DMS114 treated with DMSO at 0.1 percent for 48 hours (cell line): ENCODE results near the gene VSTM2A.

Source experiments
- DNase-seq: peaks from one replicate; lab custom pipeline; 2025; ENCODE audit not compliant: unreplicated experiment; lab: John Stamatoyannopoulos, UW

Gene VSTM2A

DNA sequence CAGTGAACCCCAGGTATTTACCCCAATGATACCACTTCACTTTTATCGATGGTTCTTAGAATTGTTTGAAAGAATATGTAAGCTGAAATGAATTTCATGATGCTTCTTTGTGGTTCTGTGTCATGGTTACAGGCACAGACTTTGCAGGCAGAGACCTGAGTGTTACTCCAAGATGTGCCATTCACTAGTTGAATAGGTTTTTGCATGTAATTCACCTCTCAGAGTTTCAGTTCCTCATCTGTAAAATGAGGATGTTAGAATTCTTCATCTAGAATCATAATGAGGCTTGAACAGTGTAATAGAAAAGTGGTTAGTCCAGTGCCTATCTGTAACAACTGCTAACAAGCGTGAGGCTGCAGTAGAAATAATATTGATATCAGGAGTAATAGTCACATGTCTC, 54.6 kb downstream of the VSTM2A start:
- no peak for DNase-seq

DNA sequence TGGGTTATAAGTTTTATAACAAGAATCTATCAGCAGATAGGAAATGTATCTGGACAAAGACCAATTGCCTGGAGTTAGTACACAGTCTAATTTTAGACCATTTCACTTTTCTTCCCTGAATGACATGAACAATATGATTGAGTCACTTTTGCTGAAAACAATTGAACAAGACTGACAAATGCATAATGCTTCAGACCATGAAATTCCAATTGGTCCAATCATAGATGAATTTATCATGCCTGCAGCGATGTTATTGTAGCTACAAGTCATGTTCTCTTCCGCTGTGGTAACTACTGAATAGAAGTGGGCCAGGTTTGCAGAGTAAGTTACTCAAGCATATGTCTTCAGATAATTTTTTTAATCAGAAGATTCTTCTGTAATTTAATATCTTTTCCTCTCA, 73.4 kb downstream of the VSTM2A start:
- DNase-seq: no peak
